Activated T-cell treated with anti-CD3 and anti-CD28 coated beads, Interleukin-2, amount 50 U/mL, for 48 hours (primary cell): ENCODE results near the gene EBF3.

Experiments used
- DNase-seq, 2 experiments: peaks; one replicate each; pipeline ENCODE4 v3.0.0-alpha.2; 2020

EBF3 gene

GRCh38 chr10:129869596-129870473, 94.2 kb downstream of the EBF3 start:
- no peak for DNase-seq

GRCh38 chr10:129868449-129869035, 95.5 kb downstream of the EBF3 start:
- no peak for DNase-seq

- DNase-seq: no peak
Observed at GRCh38 chr10:129867631-129868179, 96.4 kb downstream of the EBF3 start.

- DNase-seq: no peak
Observed at GRCh38 chr10:129866894-129867293, 97.2 kb downstream of the EBF3 start.

GRCh38 chr10:129865960-129866359, 98.1 kb downstream of the EBF3 start:
- DNase-seq: no peak

- DNase-seq: no peak
Observed at GRCh38 chr10:129865413-129865812, 98.7 kb downstream of the EBF3 start.

GRCh38 chr10:129864601-129865126, 99.4 kb downstream of the EBF3 start:
- no peak for DNase-seq

- no peak for DNase-seq
Observed at GRCh38 chr10:129864082-129864481, 100.0 kb downstream of the EBF3 start.

GRCh38 chr10:129863201-129863663, 100.8 kb downstream of the EBF3 start:
- DNase-seq: no peak

GRCh38 chr10:129861776-129862531, 102.1 kb downstream of the EBF3 start:
- DNase-seq: no peak

GRCh38 chr10:129860396-129860795, 103.7 kb downstream of the EBF3 start:
- DNase-seq: no peak

- DNase-seq: no peak
Observed at GRCh38 chr10:129859536-129859935, 104.5 kb downstream of the EBF3 start.

GRCh38 chr10:129857242-129857960, 106.7 kb downstream of the EBF3 start:
- no peak for DNase-seq

- DNase-seq: no peak
Observed at GRCh38 chr10:129855836-129856563, 108.1 kb downstream of the EBF3 start.

- DNase-seq: no peak
Observed at GRCh38 chr10:129854796-129855705, 109.0 kb downstream of the EBF3 start.

GRCh38 chr10:129854158-129854557, 109.9 kb downstream of the EBF3 start:
- DNase-seq: no peak

- no peak for DNase-seq
Observed at GRCh38 chr10:129853562-129853903, 110.5 kb downstream of the EBF3 start.

GRCh38 chr10:129852829-129853561, 111.1 kb downstream of the EBF3 start:
- DNase-seq: no peak

- DNase-seq: no peak
Observed at GRCh38 chr10:129851941-129852640, 112.0 kb downstream of the EBF3 start.
